AG09319 (cell line): ENCODE data around the gene PSORS1C1.
"Not testable (repeated sequence)": the region's sequence is repeated elsewhere in the genome, so short reads cannot be mapped to it uniquely, and the experiment has no call there.

Experiments used
- DNase-seq: peaks from one replicate; pipeline ENCODE4 v3.0.0-alpha.2; 2010; ENCODE audit warnings: low read depth; ENCODE audit errors: extremely low read depth
- TF ChIP-seq, protein P1 (sequence below): IDR thresholded peaks from 2 replicates; pipeline ENCODE4 v1.5.1; 2011; ENCODE audit warnings: low read depth, mild to moderate bottlenecking, inconsistent platforms, low read length, moderate library complexity

PSORS1C1 gene

DNA sequence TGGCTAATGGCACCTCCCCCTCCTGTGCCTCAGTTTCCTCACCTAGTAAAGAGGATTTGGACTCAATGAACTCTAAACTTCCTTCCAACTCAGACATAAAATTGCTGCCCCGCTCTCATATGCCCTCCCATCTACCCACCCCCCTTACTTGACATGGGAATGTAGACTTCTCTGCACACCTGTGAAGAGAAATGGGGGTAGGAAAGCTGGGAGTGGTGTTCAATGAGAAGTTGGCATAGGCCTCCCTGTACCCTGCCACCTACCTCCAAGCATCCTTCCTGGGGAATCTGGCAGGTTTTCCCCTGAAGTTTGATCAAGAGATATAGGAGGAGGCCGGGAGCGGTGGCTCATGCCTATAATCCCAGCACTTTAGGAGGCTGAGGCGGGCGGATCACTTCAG is 59.8 kb downstream of the PSORS1C1 start:
- DNase-seq, result no peak
- TF ChIP-seq, protein P1, sequence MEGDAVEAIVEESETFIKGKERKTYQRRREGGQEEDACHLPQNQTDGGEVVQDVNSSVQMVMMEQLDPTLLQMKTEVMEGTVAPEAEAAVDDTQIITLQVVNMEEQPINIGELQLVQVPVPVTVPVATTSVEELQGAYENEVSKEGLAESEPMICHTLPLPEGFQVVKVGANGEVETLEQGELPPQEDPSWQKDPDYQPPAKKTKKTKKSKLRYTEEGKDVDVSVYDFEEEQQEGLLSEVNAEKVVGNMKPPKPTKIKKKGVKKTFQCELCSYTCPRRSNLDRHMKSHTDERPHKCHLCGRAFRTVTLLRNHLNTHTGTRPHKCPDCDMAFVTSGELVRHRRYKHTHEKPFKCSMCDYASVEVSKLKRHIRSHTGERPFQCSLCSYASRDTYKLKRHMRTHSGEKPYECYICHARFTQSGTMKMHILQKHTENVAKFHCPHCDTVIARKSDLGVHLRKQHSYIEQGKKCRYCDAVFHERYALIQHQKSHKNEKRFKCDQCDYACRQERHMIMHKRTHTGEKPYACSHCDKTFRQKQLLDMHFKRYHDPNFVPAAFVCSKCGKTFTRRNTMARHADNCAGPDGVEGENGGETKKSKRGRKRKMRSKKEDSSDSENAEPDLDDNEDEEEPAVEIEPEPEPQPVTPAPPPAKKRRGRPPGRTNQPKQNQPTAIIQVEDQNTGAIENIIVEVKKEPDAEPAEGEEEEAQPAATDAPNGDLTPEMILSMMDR, result no peak

DNA sequence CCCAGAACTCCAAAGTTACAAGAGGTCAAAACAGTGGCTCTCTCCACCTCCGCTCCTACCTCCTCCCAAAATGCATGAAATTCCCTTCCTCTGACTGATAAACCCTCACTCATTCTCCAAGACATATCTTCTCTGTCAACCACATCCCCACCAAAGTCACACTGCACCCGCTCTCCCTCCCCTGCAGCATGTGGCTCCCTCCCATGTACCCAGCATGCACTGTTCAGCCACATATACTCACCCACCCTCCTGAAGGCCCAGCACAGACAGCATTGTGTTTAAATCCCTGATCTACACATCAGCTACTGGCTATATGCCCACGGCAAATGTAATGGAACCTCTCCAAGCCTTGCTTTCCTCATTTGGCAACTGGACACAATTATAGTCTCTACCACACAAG is 61.4 kb downstream of the PSORS1C1 start:
- TF ChIP-seq, protein P1, result no peak
- no peak for DNase-seq

DNA sequence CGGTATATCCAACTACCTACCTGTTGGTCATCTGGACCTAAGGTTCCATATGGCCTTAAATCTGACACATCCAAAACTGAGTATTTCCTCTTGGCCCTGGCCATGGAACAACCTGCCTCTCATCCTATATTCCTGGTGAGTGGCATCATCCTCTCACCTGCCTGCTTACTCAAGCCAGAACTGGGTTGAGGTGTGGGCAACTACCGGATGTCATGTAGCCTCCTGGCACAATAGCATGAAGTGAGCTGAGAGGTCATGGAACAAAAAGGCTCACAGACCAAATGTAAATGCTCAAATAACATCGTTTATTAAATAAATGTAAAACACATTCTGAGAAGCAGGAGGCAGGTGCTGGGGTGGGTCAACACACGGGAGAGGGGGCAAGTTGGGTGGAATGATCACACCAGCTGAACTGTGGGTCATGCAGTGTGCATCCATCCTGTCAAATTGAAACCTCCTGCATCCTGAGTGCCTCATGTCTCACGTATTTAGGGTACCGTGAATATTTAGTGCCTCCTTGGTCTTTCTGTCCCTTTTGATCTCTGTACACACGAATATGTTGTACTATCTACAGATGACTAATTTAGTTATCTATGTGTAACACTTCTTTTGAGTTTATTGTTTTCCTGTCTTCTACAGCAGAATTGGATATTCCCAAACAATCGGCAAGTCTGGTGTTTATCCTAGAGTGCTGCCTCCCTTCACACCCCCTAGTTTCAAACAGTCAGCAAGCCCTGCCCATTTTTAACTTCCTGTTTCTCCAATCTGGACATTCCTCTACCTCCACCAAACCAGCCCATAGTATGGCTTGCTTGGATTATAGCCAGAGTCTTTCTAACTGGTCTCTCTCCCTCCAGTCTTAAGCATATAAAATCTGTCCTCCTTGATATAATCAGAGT is 63.8 kb downstream of the PSORS1C1 start:
- TF ChIP-seq, protein P1, result no peak
- no peak for DNase-seq

DNA sequence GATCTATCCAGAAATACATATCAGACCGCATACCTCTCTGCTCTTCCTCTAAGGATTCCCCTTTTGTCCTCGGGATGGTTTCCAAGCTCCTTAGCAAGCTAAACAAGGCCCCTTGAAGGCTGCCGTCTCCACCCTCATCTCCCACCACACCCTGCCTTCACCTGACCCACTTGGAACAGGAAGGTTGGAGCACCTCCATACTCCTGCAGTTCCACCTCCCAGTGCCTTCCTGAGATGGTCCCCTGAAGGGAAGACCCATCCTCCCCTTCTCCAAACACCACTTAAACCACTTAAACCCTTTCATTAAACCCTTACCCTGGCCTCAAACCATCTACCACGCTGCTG is 64.4 kb downstream of the PSORS1C1 start:
- TF ChIP-seq, protein P1, result no peak

DNA sequence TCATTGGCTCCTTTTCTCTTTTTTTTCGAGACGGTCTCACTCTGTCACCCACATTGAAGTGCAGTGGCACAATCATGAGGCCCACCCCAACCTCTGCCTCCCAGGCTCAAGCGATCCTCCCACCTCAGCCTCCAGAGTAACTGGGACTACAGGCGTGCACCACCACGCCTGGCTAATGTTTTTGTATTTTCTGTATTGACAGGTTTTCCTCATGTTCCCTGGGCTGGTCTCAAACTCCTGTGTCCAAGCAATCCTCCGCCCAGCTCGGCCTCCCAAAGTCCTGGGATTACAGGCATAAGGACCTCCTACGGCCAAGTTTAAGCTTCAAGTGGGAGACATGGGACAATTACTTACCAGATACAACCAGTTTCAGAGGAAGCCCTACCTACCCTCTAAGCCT is 65.3 kb downstream of the PSORS1C1 start:
- TF ChIP-seq, protein P1, result no peak
- DNase-seq, result no peak

More for the DNA sequence above, 64.4 kb downstream of the PSORS1C1 start:
- DNase-seq, result no peak

DNA sequence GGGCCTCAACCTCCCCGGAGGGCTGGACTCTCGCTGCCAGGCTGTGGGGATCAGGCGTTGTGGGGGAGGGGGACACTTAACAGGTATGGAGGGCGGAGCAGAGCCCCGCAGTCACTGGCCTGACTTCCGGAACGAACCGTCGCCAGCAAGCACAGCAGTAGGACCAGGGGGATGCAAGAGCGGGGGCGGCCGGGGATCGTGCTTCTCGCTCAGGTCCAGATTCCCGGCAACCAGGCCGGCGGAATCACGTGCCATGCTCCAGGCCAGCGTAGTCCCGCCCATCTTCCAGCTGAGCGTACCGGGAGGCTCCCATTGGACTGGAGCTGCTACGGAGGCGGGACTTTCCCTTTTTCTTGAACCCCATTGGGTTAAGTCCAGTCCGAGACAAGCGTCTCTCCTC is 65.9 kb downstream of the PSORS1C1 start:
- peak; percentile 24 for DNase-seq
- TF ChIP-seq, protein P1, result no peak

DNA sequence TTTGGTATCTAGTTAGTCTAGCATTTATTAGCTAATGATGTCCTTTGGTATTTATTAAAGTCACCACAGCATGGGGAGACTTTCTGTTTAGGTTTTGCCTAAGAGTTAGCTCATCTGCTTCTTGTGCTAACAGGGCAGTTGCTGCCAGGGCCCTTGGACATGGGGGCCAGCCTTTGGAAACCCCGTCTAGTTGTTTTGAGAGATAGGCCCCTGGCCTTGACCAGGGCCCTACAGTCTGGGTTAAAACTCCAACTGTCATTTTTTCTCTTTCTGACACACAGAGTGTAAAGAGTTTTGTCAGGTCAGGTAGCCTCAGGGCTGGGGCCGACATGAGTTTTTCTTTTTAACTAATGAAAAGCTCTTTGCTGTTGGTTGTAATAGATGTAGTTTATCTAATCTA is 68.7 kb downstream of the PSORS1C1 start:
- not testable (repeated sequence) for DNase-seq

DNA sequence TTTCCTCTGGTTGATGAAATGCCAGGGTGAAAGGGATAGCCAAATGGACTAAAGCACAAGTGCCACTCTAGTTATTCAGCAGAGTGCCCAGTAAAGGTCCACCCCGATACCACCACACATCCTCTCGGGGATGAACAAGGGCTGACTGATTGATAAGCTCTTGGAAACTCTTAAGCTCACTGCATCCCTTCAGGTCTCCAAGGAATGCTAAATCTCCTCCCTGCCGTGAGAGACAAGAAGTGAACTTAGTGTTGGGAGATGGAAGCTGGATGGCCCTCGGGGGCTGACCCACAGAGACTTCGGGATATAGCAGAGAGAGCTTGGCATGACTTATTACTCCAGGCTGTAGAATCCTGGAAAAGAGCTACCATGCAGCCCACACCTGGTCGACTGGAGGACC is 69.3 kb downstream of the PSORS1C1 start:
- DNase-seq, result not testable (repeated sequence)

DNA sequence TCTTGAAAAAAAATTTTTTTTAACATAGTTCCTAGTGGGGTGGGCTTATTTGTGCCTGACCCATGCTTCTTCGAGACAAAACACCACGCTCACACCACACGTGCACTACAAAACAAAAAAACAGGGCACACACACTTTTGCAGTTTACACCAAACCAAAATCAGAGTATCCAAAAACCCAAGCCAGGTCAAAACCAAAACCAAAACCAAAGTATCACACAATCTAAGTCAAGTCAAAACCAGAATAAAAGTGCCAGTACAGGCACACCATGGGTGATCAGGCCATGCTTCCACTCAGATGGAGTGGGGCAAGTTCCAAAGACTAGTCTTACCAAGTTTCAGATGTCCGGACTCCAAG is 71.1 kb downstream of the PSORS1C1 start:
- DNase-seq, result not testable (repeated sequence)
